ENCODE measurements around the gene QRFP.

QRFP gene

GRCh38 chr9:130933114-130934046, 36.8 kb upstream of the QRFP start:
- DNase-seq = no peak

- no peak for DNase-seq
Observed at GRCh38 chr9:130932255-130933079, 35.9 kb upstream of the QRFP start.

GRCh38 chr9:130931508-130932254, 35.1 kb upstream of the QRFP start:
- DNase-seq = no peak

- DNase-seq = no peak
Observed at GRCh38 chr9:130930804-130931349, 34.3 kb upstream of the QRFP start.

- no peak for DNase-seq
Observed at GRCh38 chr9:130930132-130930803, 33.7 kb upstream of the QRFP start.

- DNase-seq = no peak
Observed at GRCh38 chr9:130929571-130930038, 33.0 kb upstream of the QRFP start.

- DNase-seq = no peak
Observed at GRCh38 chr9:130927995-130928900, 31.6 kb upstream of the QRFP start.

- no peak for DNase-seq
Observed at GRCh38 chr9:130927338-130927737, 30.7 kb upstream of the QRFP start.

GRCh38 chr9:130925050-130925678, 28.6 kb upstream of the QRFP start:
- no peak for DNase-seq

GRCh38 chr9:130924448-130924788, 27.8 kb upstream of the QRFP start:
- no peak for DNase-seq

GRCh38 chr9:130923611-130924447, 27.2 kb upstream of the QRFP start:
- DNase-seq = no peak

GRCh38 chr9:130922893-130923610, 26.4 kb upstream of the QRFP start:
- no peak for DNase-seq

- DNase-seq = no peak
Observed at GRCh38 chr9:130921989-130922892, 25.6 kb upstream of the QRFP start.

- no peak for DNase-seq
Observed at GRCh38 chr9:130921300-130921988, 24.8 kb upstream of the QRFP start.

GRCh38 chr9:130920762-130921299, 24.2 kb upstream of the QRFP start:
- no peak for DNase-seq

- no peak for DNase-seq
Observed at GRCh38 chr9:130920233-130920632, 23.6 kb upstream of the QRFP start.

All from activated CD8-positive, alpha-beta memory T cell treated with anti-CD3 and anti-CD28 coated beads for 24 hours (primary cell).